A549 (cell line): ENCODE data around the gene SLC24A3. TPM values are rescaled to one million over a fixed set of nuclear protein-coding genes. Genes with fewer than 3 reads are reported as not detected.
A peak's percentile ranks its signal among the peaks of the same experiment; 100 is the strongest.

Experiments used
- ATAC-seq, 2 experiments: fragments of 200-7000 bp in 1 of 2; fragments of >200 bp in 1 of 2; cut with Nextera tagmentation in 1 of 2; cut with Tn5 transposase in 1 of 2; 3 replicates each; pipeline versions ENCODE4 v1.8.0 to v1.9.1; 2018 to 2020; ENCODE audit warnings: mild to moderate bottlenecking in 1 of 2, moderate library complexity in 1 of 2
- CTCF ChIA-PET: fragments of 300-600 bp; sonication (Branson Sonifier 250); formaldehyde crosslinking; extraction: SDS; loops from one replicate; lab custom pipeline; 2021; ENCODE audit warnings: antibody characterized with exemption, inconsistent platforms; lab: Yijun Ruan, JAX
- POLR2A ChIA-PET: fragments of 350-600 bp; formaldehyde crosslinking; extraction: SDS; loops from one replicate; lab custom pipeline; 2021; ENCODE audit warnings: antibody characterized with exemption, inconsistent platforms; lab: Yijun Ruan, JAX
- DNase-seq, 2 experiments: peaks; one replicate each; pipeline versions ENCODE4 v3.0.0 to v3.0.0-alpha.2; 2011 to 2016; ENCODE audit warnings: low read depth in 1 of 2, low spot score in 1 of 2
- FAIRE-seq: peaks from 2 replicates; lab custom pipeline; 2011; peaks lifted over from hg19 to GRCh38; lab: Jason Lieb, UNC
- H3K27ac ChIP-seq, 2 experiments: fragments of >200 bp; sonication (Bioruptor Twin); formaldehyde crosslinking; 3 replicates each; pipeline ENCODE4 v1.5.1; 2016 to 2017
- H3K4me1 ChIP-seq: fragments of >200 bp; sonication (Bioruptor Twin); formaldehyde crosslinking; 3 replicates; pipeline ENCODE4 v1.6.1; 2016
- H3K4me2 ChIP-seq: fragments of >200 bp; sonication (Bioruptor Twin); formaldehyde crosslinking; 3 replicates; pipeline ENCODE4 v1.6.1; 2016
- H3K4me3 ChIP-seq: fragments of >200 bp; sonication (Bioruptor Twin); formaldehyde crosslinking; 3 replicates; pipeline ENCODE4 v1.5.1; 2016
- H3K9me3 ChIP-seq: fragments of >200 bp; sonication (Bioruptor Twin); formaldehyde crosslinking; 3 replicates; pipeline ENCODE4 v1.6.1; 2016
- EHF ChIP-seq: fragments of 250-450 bp; sonication (Bioruptor Pico); IDR thresholded peaks from 2 replicates; pipeline ENCODE4 v1.5.0; 2020; ENCODE audit warnings: mild to moderate bottlenecking
- EHMT2 ChIP-seq: fragments of 200-600 bp; sonication (generic); IDR thresholded peaks from 2 replicates; pipeline ENCODE4 v1.6.1; 2016; ENCODE audit warnings: antibody characterized with exemption, low read depth, mild to moderate bottlenecking, moderate library complexity
- ESRRA ChIP-seq: fragments of 150-350 bp; IDR thresholded peaks from 2 replicates; pipeline ENCODE4 v1.6.1; 2014; ENCODE audit warnings: mild to moderate bottlenecking, low read length, borderline replicate concordance
- FOSB ChIP-seq: fragments of 250-450 bp; sonication (Bioruptor Pico); IDR thresholded peaks from 2 replicates; pipeline ENCODE4 v1.5.0; 2020; ENCODE audit warnings: mild to moderate bottlenecking, moderate library complexity
- FOSL2 ChIP-seq, 2 experiments: fragments of 450-650 bp in 1 of 2; fragments of >200 bp in 1 of 2; sonication (Bioruptor Twin) in 1 of 2; formaldehyde crosslinking; IDR thresholded peaks; 2 replicates each; pipeline versions ENCODE4 v1.5.0 to v1.6.1; 2016 to 2020; ENCODE audit warnings: mild to moderate bottlenecking in 1 of 2, moderate library complexity in 1 of 2
- FOXS1 ChIP-seq: fragments of 250-450 bp; sonication (Bioruptor Pico); IDR thresholded peaks from 2 replicates; pipeline ENCODE4 v1.5.0; 2020; ENCODE audit warnings: mild to moderate bottlenecking, moderate library complexity
- HDAC2 ChIP-seq: fragments of 200-600 bp; sonication (generic); IDR thresholded peaks from 2 replicates; pipeline ENCODE4 v1.6.1; 2016
- HOXB13 ChIP-seq: fragments of 250-450 bp; sonication (Bioruptor Pico); IDR thresholded peaks from 2 replicates; pipeline ENCODE4 v1.5.0; 2020; ENCODE audit warnings: low read depth, mild to moderate bottlenecking, moderate library complexity
- HOXB5 ChIP-seq: fragments of 250-450 bp; sonication (Bioruptor Pico); IDR thresholded peaks from 2 replicates; pipeline ENCODE4 v1.5.0; 2020; ENCODE audit warnings: mild to moderate bottlenecking, moderate library complexity
- JUNB ChIP-seq: fragments of >200 bp; sonication (Bioruptor Twin); formaldehyde crosslinking; IDR thresholded peaks from 2 replicates; pipeline ENCODE4 v1.6.1; 2016
- KDM1A ChIP-seq: fragments of 200-600 bp; sonication (generic); IDR thresholded peaks from 2 replicates; pipeline ENCODE4 v1.6.1; 2016; ENCODE audit warnings: low read depth, mild to moderate bottlenecking
- MAFK ChIP-seq: fragments of 450-650 bp; IDR thresholded peaks from 2 replicates; pipeline ENCODE4 v1.6.1; 2014; ENCODE audit not compliant: partially characterized antibody
- NFE2L2 ChIP-seq: fragments of 150-350 bp; conservative IDR thresholded peaks from 2 replicates; pipeline ENCODE4 v1.6.1; 2014; ENCODE audit warnings: low read length
- NPAS2 ChIP-seq: fragments of 250-450 bp; sonication (Bioruptor Pico); IDR thresholded peaks from 2 replicates; pipeline ENCODE4 v1.8.0; 2022; ENCODE audit warnings: mild to moderate bottlenecking, moderate library complexity, borderline replicate concordance
- NR3C1 ChIP-seq: fragments of >200 bp; sonication (Bioruptor Twin); formaldehyde crosslinking; IDR thresholded peaks from 3 replicates; pipeline ENCODE4 v1.6.1; 2017
- POLR2A ChIP-seq: IDR thresholded peaks from 2 replicates; pipeline ENCODE4 v1.6.1; 2012; ENCODE audit warnings: mild to moderate bottlenecking, low read length
- RARB ChIP-seq: fragments of 250-450 bp; sonication (Bioruptor Pico); IDR thresholded peaks from 2 replicates; pipeline ENCODE4 v1.8.0; 2021; ENCODE audit warnings: mild to moderate bottlenecking, moderate library complexity
- RNF2 ChIP-seq: fragments of 200-600 bp; sonication (generic); IDR thresholded peaks from 2 replicates; pipeline ENCODE4 v1.6.1; 2016; ENCODE audit warnings: low read depth, mild to moderate bottlenecking, antibody characterized with exemption, moderate library complexity, borderline replicate concordance
- TFCP2L1 ChIP-seq: fragments of 250-450 bp; sonication (Bioruptor Pico); IDR thresholded peaks from 2 replicates; pipeline ENCODE4 v1.5.0; 2021; ENCODE audit warnings: mild to moderate bottlenecking
- TP53 ChIP-seq: fragments of 250-450 bp; sonication (Bioruptor Pico); IDR thresholded peaks from 2 replicates; pipeline ENCODE4 v1.5.0; 2021; ENCODE audit warnings: mild to moderate bottlenecking, moderate library complexity
- USF2 ChIP-seq: fragments of 450-650 bp; IDR thresholded peaks from 2 replicates; pipeline ENCODE4 v1.6.1; 2014; ENCODE audit warnings: antibody characterized with exemption
- ZC3H11A ChIP-seq: fragments of 450-650 bp; IDR thresholded peaks from 2 replicates; pipeline ENCODE4 v1.6.1; 2014; ENCODE audit warnings: antibody characterized with exemption, mild to moderate bottlenecking
- ZSCAN20 ChIP-seq: fragments of 250-450 bp; sonication (Bioruptor Pico); IDR thresholded peaks from 2 replicates; pipeline ENCODE4 v1.8.0; 2022; ENCODE audit warnings: mild to moderate bottlenecking, moderate library complexity
- WGBS: methylation state at CpG from one replicate; pipeline ENCODE4 v1.1.6; 2017; ENCODE audit errors: missing lambda C conversion rate; 5-methylcytosine and 5-hydroxymethylcytosine counted together
- polyA plus RNA-seq, 4 experiments: library from polyadenylated mRNA; depleted of rRNA in 3 of 4; stranded (reverse); fragments of >200 nt; fragmentation: RNase III in 1 of 4; extraction: RNeasy Plus Mini Kit Qiagen cat#74134 plus additional on column Dnase treatment in 1 of 4; gene quantifications; 2 replicates in 3 of 4; 3 replicates in 1 of 4; pipeline ENCODE4 v1.2.3, GENCODE V29; 2011 to 2017
- TF ChIP-seq, protein P1 (sequence below): fragments of >200 bp; sonication (Bioruptor Twin); formaldehyde crosslinking; IDR thresholded peaks from 3 replicates; pipeline ENCODE4 v1.5.1; 2016
- TF ChIP-seq, protein P2 (sequence below): IDR thresholded peaks from 2 replicates; pipeline ENCODE4 v1.6.1; 2012

Gene SLC24A3
- polyA plus RNA-seq, 2 of the 4 experiments (the other 2 are of a cell fraction) = 0.08 TPM; not detected in 1

DNA sequence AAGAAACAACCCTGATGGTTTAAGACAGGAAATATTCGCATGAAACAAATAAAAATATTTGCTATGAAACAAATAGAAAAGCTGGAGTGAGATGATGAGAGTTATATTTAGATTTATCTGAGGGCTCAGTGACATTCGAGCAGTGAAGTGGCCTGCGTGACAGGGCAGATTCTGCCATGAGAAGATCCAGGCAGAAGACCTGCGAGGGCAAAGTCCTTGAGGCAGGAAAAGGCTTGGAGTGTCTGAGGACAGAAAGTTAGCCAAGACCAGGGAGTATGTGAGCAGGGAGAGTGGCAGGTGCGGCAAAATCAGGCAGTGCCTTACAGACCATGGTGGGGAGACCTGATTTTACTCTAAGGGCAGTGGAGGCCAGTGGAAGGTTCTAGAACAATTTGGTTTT, 478.7 kb downstream of the SLC24A3 start:
- ATAC-seq (no peak), DNase-seq (no peak), FAIRE-seq (no peak)
- TF ChIP-seq HDAC2 (no peak), HOXB5 (no peak), FOXS1 (CRISPR knock-in tag) (no peak), ZC3H11A (no peak), KDM1A (no peak), NR3C1 (no peak), USF2 (no peak), JUNB (no peak), FOSL2 (IDR thresholded peaks at IDR 0.05) (no peak), FOSL2 (CRISPR knock-in tag; IDR thresholded peaks at IDR 0.05) (no peak), EHF (CRISPR knock-in tag) (no peak), ESRRA (no peak), RARB (CRISPR knock-in tag) (no peak), ZSCAN20 (CRISPR knock-in tag) (no peak), TP53 (CRISPR knock-in tag) (no peak), FOSB (no peak)
- TF ChIP-seq, protein P1, sequence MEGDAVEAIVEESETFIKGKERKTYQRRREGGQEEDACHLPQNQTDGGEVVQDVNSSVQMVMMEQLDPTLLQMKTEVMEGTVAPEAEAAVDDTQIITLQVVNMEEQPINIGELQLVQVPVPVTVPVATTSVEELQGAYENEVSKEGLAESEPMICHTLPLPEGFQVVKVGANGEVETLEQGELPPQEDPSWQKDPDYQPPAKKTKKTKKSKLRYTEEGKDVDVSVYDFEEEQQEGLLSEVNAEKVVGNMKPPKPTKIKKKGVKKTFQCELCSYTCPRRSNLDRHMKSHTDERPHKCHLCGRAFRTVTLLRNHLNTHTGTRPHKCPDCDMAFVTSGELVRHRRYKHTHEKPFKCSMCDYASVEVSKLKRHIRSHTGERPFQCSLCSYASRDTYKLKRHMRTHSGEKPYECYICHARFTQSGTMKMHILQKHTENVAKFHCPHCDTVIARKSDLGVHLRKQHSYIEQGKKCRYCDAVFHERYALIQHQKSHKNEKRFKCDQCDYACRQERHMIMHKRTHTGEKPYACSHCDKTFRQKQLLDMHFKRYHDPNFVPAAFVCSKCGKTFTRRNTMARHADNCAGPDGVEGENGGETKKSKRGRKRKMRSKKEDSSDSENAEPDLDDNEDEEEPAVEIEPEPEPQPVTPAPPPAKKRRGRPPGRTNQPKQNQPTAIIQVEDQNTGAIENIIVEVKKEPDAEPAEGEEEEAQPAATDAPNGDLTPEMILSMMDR = no peak
- TF ChIP-seq, protein P2, sequence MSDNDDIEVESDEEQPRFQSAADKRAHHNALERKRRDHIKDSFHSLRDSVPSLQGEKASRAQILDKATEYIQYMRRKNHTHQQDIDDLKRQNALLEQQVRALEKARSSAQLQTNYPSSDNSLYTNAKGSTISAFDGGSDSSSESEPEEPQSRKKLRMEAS = no peak
- 78% methylated on average over 5 of the region's 5 CpGs for WGBS
- no peak overlapping the region for H3K4me3 ChIP-seq
- H3K4me2 ChIP-seq = peak overlapping the region; percentile 65; the same call in 2 of the 3 replicates
- ChIA-PET POLR2A (no interaction called here), CTCF (interaction anchor here (0.7 to 2.3 kb wide), 5 partner anchors 28 to 326 kb away, joined by 3 to 9 read pairs (median 3); partner anchors contain the start of gene NAA20)
- H3K9me3 ChIP-seq = no peaks in the 10 kb centered on the region
- H3K27ac ChIP-seq = peak overlapping the region; percentile 37 to 79
- peaks cover 25% of the 10 kb centered on the region for H3K4me1 ChIP-seq

- DNase-seq = peak in 1 of 2 experiments; percentile 19
- no peak for ATAC-seq
- Histone ChIP-seq H3K4me3 (no peak overlapping the region; the same call in 2 of the 3 replicates), H3K4me1 (peaks cover 25% of the 10 kb centered on the region), H3K9me3 (no peaks in the 10 kb centered on the region), H3K4me2 (peak overlapping the region; percentile 65), H3K27ac (peak overlapping the region; percentile 37 to 79)
- ChIA-PET CTCF (interaction anchor here (0.6 to 2.7 kb wide), 22 partner anchors 9 to 902 kb away, joined by 3 to 37 read pairs (median 6); no protein-coding TSS in a partner anchor), POLR2A (no interaction called here)
- FAIRE-seq = no peak
- WGBS = 60% methylated on average over 4 of the region's 4 CpGs
- peak; percentile 97 for TF ChIP-seq MAFK
- no peak for TF ChIP-seq RNF2
- no peak for TF ChIP-seq POLR2A
- no peak for TF ChIP-seq TFCP2L1 (CRISPR knock-in tag)
- TF ChIP-seq EHMT2 = no peak
- no peak for TF ChIP-seq NPAS2 (CRISPR knock-in tag)
- no peak for TF ChIP-seq FOSL2 (IDR thresholded peaks at IDR 0.05)
- TF ChIP-seq FOSL2 (CRISPR knock-in tag; IDR thresholded peaks at IDR 0.05) = peak; percentile 59
- peak; percentile 97 for TF ChIP-seq NFE2L2
- no peak for TF ChIP-seq HOXB13 (CRISPR knock-in tag)
Observed at GRCh38 chr20:19692100-19692499, 479.7 kb downstream of the SLC24A3 start.
